Fibroblast of the aortic adventitia (primary cell): Measurements from ENCODE around the gene RRP1. TPM values are rescaled to one million over a fixed set of nuclear protein-coding genes. Genes with fewer than 3 reads are reported as not detected.

Experiments used
- DNase-seq: peaks from one replicate; pipeline ENCODE4 v3.0.0-alpha.2; 2010; ENCODE audit warnings: low read depth
- H3K4me3 ChIP-seq: 2 replicates; pipeline ENCODE4 v1.5.1; 2011; ENCODE audit warnings: low read depth, mild to moderate bottlenecking, control low read depth, low read length, moderate library complexity
- CTCF ChIP-seq: IDR thresholded peaks from 2 replicates; pipeline ENCODE4 v1.5.1; 2011; ENCODE audit warnings: mild to moderate bottlenecking, low read length, control low read depth, inconsistent platforms; ENCODE audit not compliant: insufficient read depth
- total RNA-seq: library from RNA; depleted of rRNA; stranded (reverse); fragments of >200 nt; gene quantifications from 2 replicates; pipeline ENCODE4 v1.2.3, GENCODE V29; 2012; ENCODE audit warnings: low replicate concordance

RRP1 gene
- total RNA-seq, 1 donor: 23.0 TPM

GRCh38 chr21:43745772-43746517, 43.4 kb upstream of the RRP1 start:
- no peak for TF ChIP-seq CTCF
- no peak for DNase-seq
- H3K4me3 ChIP-seq: no peak overlapping the region

GRCh38 chr21:43748622-43749021, 40.8 kb upstream of the RRP1 start:
- no peak overlapping the region for H3K4me3 ChIP-seq
- TF ChIP-seq CTCF: no peak
- DNase-seq: no peak

DNA sequence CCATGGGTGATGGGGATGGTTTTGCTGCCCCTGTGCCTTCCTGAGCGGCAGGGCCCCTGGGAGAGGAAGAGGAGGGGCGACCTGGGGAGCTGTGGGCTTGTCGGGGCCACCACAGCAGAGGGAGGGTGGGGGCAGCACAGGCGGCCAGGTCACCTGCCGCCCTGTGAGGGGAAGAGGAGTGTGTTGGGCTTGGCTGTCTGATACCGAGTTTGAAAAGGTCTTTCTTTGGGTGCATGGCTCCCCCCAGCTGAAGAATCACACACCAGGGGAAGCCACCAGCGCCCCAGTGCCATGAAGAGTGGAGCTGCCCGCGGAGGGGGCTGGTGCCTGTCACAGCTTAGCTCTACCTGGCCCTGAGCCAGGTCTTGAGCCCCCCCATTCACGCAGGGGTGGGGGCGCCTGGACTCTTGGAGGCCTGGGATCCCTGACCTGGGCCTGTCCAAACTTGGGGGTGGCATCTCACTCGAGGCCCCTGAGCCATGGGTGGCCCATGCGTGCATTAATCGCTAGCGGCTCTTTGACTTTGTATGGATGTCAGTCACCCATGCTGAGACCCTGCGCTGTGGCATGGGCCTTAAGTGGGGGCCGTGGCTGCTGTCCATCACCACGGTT, 39.6 kb upstream of the RRP1 start:
- no peak overlapping the region for H3K4me3 ChIP-seq
- no peak for DNase-seq
- TF ChIP-seq CTCF: no peak

DNA sequence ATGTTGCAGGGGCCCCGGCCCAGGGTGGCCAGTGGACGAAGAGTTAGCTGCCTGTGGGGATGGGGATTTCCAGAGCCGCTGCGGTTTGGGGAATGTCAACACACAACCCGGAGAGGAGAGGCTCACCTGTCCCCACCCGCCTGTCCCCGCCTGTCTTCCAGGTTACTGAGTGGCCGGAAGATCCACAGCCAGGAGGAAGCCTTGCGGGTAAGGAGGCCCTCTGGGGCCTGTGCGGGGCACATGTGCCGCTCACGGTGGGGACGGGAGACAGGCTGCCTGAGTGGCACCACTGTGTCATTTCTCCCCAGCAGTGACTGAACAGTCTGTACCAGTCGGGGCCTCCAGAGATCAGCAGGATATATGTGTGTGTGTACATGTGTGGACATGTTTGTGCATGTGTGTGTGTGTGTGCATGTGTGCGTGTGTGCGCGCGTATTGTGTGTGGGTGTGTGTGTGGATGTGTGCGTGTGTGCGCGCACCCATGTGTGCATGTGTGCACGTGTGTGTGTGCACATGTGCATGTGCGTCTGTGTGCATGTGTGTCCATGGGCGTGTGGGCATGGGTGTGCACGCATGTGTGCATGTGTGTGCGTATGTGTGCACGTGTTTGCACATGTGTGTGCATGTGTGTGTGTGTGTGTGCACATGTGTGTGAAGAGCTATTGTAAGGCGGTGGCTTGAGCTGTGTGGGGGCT, 38.9 kb upstream of the RRP1 start:
- no peak overlapping the region for H3K4me3 ChIP-seq
- no peak for TF ChIP-seq CTCF
- DNase-seq: no peak

DNA sequence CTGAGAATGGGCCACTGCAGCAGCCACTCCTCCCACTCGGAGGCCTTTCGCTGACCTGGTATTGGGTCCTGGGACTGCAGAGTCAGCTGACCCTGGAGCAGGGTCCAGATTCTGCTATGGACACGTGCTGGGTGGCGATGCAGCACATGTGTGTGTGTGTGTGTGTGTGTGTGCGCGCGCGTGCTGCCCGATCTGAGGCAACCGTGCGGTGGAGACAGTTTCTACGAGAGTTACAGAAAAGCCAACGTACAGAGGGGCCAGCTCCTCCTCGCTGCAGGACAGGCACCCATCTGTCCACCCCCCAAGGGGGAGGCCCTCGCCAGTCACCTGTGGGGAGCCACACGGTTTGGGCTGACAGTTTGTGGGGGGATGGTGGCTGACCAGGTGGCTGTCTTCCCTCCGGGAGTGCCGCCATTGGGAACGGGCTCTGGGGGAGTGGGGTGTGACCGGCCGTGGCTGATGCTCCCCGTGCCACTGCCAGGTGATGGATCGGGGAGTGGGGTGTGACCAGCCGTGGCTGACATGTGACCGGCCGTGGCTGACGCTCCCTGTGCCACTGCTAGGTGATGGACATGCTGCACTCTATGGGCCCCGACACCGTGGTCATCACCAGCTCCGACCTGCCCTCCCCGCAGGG, 37.3 kb upstream of the RRP1 start:
- no peak for TF ChIP-seq CTCF
- H3K4me3 ChIP-seq: no peak overlapping the region
- DNase-seq: no peak

GRCh38 chr21:43752758-43753438, 36.5 kb upstream of the RRP1 start:
- no peak overlapping the region for H3K4me3 ChIP-seq
- no peak for DNase-seq
- no peak for TF ChIP-seq CTCF
